Prostate gland (tissue), 2 donors: ENCODE measurements around the gene SUV39H2. TPM values are rescaled to one million over a fixed set of nuclear protein-coding genes. Genes with fewer than 3 reads are reported as not detected.
A peak's percentile ranks its signal among the peaks of the same experiment; 100 is the strongest.

ENCODE experiments used
- DNase-seq: peaks from one replicate; pipeline ENCODE4 v3.0.0-alpha.2; 2019; ENCODE audit warnings: low spot score
- H3K27ac ChIP-seq, 2 donors: fragments of 200-600 bp; sonication (generic); 2 replicates each; pipeline ENCODE4 v1.5.1; 2017 to 2019
- H3K27me3 ChIP-seq: fragments of 200-600 bp; sonication (generic); replicated peaks from 2 replicates; pipeline ENCODE4 v1.5.1; 2019; ENCODE audit not compliant: insufficient read depth
- H3K36me3 ChIP-seq, 2 donors: fragments of 200-600 bp; sonication (generic); 1 replicate in 1 of 2; 2 replicates in 1 of 2; pipeline versions ENCODE4 v1.5.1 to v1.8.1; 2017 to 2019
- H3K4me1 ChIP-seq: fragments of 200-600 bp; sonication (generic); replicated peaks from 2 replicates; pipeline ENCODE4 v1.5.1; 2019
- H3K4me3 ChIP-seq, 2 donors: fragments of 200-600 bp; sonication (generic); 2 replicates each; pipeline ENCODE4 v1.5.1; 2017 to 2019
- H3K9me3 ChIP-seq: fragments of 200-600 bp; sonication (generic); 2 replicates; pipeline ENCODE4 v1.5.1; 2017
- CTCF ChIP-seq, 4 experiments: fragments of 200-600 bp in 2 of 4; fragments of 450-650 bp in 2 of 4; sonication (generic) in 2 of 4; IDR thresholded peaks; 1 replicate in 3 of 4; 2 replicates in 1 of 4; pipeline ENCODE4 v1.5.1; 2016 to 2019; ENCODE audit warnings: antibody characterized with exemption in 4 of 4, mild to moderate bottlenecking in 2 of 4, moderate library complexity in 2 of 4
- POLR2A ChIP-seq: fragments of 450-650 bp; IDR thresholded peaks from one replicate; pipeline ENCODE4 v1.6.1; 2016; ENCODE audit warnings: antibody characterized with exemption, mild to moderate bottlenecking
- POLR2AphosphoS5 ChIP-seq: sonication (generic); formaldehyde crosslinking; IDR thresholded peaks from one replicate; pipeline ENCODE4 v1.6.1; 2017; ENCODE audit warnings: antibody characterized with exemption
- WGBS: methylation state at CpG from one replicate; pipeline ENCODE4 v1.1.5; 2018; 5-methylcytosine and 5-hydroxymethylcytosine counted together
- intact Hi-C: fragments of 100-400 bp; cut with DNase I; formaldehyde crosslinking; loops from one replicate; pipeline ENCODE4 v1.14.2; 2022
- total RNA-seq, 2 donors: library from RNA; depleted of rRNA; stranded (reverse); fragments of >200 nt; gene quantifications; one replicate each; pipeline ENCODE4 v1.1.0, GENCODE V29; 2016

Gene SUV39H2
- total RNA-seq, 2 donors from 2014 or later, result 13.2 to 15.3 TPM

DNA sequence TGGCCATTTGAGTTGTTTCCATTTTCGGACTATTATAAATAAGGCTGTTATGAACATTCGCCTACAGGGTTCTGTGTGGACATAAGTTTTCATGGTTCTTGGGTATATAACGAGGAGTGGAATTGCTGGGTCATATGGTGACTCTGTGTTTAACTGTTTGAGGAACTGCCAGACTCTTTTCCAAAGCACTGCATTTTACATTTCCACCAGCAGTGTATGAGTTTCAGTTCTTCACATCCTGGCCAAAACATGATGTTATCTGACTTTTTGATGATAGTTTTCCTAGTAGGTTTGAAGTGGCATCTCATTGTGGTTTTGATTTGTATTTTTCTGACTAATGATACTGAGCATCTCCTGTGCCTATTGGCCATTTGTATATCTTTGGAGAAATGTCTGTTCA lies 5.4 kb downstream of the SUV39H2 start:
- H3K4me1 ChIP-seq, result no peaks in the 10 kb centered on the region
- WGBS, result 86% methylated on average over 3 of the region's 3 CpGs
- intact Hi-C loops, result no loop called here
- H3K27ac ChIP-seq, result no peak overlapping the region
- TF ChIP-seq POLR2AphosphoS5 (no peak), POLR2A (no peak), CTCF (IDR thresholded peaks at IDR 0.05) (no peak)
- no peaks in the 10 kb centered on the region for H3K27me3 ChIP-seq
- no peak for DNase-seq
- no peaks in the 10 kb centered on the region for H3K9me3 ChIP-seq
- no peak overlapping the region for H3K4me3 ChIP-seq
- no peaks in the 10 kb centered on the region for H3K36me3 ChIP-seq

GRCh38 chr10:14889318-14889717 lies 10.7 kb downstream of the SUV39H2 start:
- intact Hi-C loops, result no loop called here

DNA sequence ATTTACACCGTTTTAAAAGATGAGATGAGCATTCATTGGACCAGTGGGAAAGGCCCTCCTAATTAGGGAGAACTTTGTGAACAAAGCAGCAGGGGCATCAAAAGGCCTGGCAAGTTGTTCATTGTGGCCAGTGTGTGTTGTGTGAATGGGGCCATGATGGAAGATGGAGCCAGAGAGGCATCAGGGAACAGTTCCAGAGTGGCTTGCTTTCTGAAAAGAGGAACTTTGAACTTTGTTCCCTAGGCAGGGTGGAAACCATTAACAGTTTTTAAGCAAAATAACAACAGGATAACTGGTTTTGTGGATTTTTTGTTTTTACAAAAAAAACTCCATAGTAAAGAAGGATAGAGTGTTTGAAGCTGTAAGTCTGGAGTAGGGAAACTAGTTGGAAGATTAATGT lies 12.5 kb downstream of the SUV39H2 start:
- H3K9me3 ChIP-seq, result no peaks in the 10 kb centered on the region
- H3K4me3 ChIP-seq, result no peak overlapping the region
- no peaks in the 10 kb centered on the region for H3K27me3 ChIP-seq
- TF ChIP-seq POLR2AphosphoS5, result no peak
- TF ChIP-seq POLR2A, result no peak
- TF ChIP-seq CTCF (IDR thresholded peaks at IDR 0.05), result no peak
- 96% methylated on average over 1 of the region's 1 CpG for WGBS
- intact Hi-C loops, result no loop called here
- no peaks in the 10 kb centered on the region for H3K36me3 ChIP-seq
- no peak for DNase-seq
- H3K27ac ChIP-seq, result no peak overlapping the region
- H3K4me1 ChIP-seq, result no peaks in the 10 kb centered on the region

More at GRCh38 chr10:14889318-14889717, 10.7 kb downstream of the SUV39H2 start:
- WGBS, result 88% methylated on average over 2 of the region's 2 CpGs
- no peaks in the 10 kb centered on the region for H3K36me3 ChIP-seq
- no peak overlapping the region for H3K4me3 ChIP-seq
- no peaks in the 10 kb centered on the region for H3K27me3 ChIP-seq
- TF ChIP-seq POLR2A (no peak), CTCF (IDR thresholded peaks at IDR 0.05) (peak in 2 of 4 experiments; percentile 11 to 19), POLR2AphosphoS5 (no peak)
- H3K9me3 ChIP-seq, result no peaks in the 10 kb centered on the region
- DNase-seq, result no peak
- H3K27ac ChIP-seq, result no peak overlapping the region
- H3K4me1 ChIP-seq, result no peaks in the 10 kb centered on the region

DNA sequence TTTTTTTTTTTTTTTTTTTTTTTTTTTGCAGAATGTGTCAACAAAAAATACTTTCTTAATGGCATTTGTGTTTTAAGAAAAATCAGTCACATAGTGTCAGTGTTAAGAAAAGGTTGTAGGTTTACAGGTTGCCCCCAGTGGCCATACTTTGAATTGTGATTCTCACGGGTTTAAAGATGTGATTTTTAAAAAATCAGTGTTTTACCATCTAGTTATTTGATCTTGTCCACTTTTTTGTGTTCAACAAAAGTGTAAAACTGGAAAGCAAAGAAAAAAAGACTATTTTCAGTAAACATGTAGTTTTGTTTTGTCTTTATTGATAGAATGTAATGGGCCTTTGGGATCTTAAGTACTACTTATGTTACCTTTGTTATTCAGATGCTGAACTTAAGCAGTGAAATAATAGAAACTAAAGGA lies 25.7 kb downstream of the SUV39H2 start:
- intact Hi-C loops, result no loop called here
- WGBS, result 67% methylated on average over 1 of the region's 1 CpG
- no peak for DNase-seq

More for the DNA sequence above, 25.7 kb downstream of the SUV39H2 start:
- Histone ChIP-seq H3K4me3 (no peak overlapping the region), H3K27ac (no peak overlapping the region), H3K4me1 (no peaks in the 10 kb centered on the region), H3K36me3 (no peaks in the 10 kb centered on the region), H3K27me3 (no peaks in the 10 kb centered on the region), H3K9me3 (no peaks in the 10 kb centered on the region)
- TF ChIP-seq POLR2AphosphoS5 (no peak), POLR2A (no peak), CTCF (IDR thresholded peaks at IDR 0.05) (peak in 3 of 4 experiments; percentile 24 to 42 (median 26))
